ENCODE data around the gene GADL1. TPM values are rescaled to one million over a fixed set of nuclear protein-coding genes. Genes with fewer than 3 reads are reported as not detected.

Gene GADL1
- total RNA-seq, 1 donor from 2014 or later, result not detected

DNA sequence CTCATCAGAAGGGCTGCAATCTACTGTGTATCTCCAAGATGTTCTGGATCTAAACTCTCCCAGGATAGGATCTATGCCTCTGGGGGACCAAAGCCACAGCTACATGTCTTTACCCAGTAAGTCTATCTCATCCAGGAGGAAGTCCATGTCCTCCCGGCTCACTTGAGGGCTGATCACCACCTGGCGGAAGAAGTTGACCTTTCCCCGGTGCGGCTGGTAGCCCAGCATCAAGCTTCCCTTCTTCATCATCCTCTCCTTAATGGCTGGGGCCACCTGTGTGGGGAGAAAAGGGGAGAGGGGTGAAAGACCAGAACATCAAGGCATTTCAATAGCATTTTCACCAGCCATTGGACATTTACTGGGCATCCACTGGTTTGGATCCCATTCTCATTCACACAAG is 166.3 kb downstream of the GADL1 start:
- DNase-seq (ENCODE audit: low read depth in 2 of 2), result no peak

DNA sequence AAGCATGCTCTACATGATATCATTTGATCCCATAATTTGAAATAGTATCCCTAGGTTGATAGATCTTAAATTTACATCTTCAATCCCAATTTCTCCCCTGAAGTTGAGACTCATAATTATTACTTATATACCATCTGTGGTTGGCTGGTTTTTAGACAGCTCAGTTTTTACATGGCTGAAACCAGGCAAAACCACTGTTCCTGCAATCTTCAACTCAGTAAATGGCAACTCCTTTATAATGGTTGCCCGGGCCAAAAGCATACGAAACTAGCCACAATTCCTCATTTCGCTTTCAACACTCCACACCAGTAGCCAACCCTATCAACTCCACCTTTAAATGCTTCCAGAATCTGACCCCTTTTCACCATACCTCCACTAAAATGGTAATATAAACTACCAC is 169.6 kb downstream of the GADL1 start:
- no peak for DNase-seq (ENCODE audit: low read depth in 2 of 2)

DNA sequence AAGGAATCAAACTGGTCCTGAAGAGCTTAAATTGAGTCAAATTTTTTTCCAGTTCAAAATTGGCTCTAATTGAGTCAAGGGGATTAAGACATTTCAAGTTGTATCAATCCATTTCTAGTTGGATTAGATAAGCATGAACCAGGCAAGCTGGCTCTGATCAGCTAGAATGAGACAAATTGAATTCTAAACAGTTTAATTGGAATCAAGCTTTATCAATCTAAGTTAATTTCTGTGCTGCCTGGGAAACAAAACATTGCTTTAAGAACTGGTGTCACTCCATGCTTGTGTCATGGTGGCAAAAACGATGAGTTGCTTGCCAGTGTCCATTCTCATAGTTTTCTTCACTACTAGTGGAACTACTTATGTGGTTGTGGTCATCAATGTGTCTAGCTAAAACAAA is 171.2 kb downstream of the GADL1 start:
- DNase-seq (ENCODE audit: low read depth in 2 of 2), result no peak

DNA sequence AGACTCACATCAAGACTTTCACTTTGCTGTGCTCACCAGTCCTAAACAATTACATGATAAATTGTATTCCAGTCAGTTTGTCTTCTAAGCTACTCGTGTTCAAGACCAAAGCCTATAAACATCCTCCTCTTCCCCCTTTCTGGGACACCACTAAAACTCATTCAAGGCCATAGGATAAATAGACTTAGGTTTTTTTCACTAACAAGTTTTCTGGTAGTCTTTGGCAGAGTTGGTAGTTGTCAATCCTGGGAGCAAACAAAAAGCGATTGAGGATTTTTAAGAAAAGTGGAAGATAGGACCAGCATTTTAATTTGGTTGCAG is 173.2 kb downstream of the GADL1 start:
- no peak for DNase-seq (ENCODE audit: low read depth in 2 of 2)

DNA sequence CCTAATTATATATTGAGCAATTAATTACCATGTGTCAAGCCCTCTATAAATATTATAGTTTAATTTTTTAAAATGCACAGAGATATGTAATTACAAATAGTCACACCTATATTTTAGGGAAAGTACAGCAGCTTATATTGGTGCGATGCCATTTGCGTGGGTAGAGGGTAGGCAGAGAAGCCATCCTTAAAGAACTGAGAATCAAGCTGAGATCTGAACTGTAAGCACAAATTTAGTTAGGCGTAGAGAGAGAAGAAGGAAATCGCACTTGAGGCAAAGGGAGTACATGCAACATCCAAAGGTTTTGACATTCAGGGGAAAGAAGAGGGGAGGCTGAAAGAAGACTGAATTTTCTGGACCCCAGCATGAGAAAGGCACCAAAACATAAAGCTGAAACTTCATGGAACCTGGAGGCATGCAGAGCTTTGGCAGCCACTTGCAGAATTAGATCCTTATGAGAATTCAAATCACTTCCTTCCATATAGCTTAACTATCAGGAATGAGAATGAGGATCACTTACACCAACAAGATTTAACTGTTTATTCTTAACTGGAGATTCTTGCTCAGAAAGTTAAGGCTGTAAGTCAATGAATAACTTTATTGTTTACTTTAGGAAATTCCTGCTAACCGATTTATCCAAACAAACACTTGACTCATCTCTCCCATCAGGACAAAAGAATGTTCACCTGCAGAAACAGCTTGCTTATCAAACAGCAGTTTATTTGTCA is 173.7 kb downstream of the GADL1 start:
- peak in 1 of 2 donors; percentile 76 for DNase-seq (ENCODE audit: low read depth in 2 of 2)

DNA sequence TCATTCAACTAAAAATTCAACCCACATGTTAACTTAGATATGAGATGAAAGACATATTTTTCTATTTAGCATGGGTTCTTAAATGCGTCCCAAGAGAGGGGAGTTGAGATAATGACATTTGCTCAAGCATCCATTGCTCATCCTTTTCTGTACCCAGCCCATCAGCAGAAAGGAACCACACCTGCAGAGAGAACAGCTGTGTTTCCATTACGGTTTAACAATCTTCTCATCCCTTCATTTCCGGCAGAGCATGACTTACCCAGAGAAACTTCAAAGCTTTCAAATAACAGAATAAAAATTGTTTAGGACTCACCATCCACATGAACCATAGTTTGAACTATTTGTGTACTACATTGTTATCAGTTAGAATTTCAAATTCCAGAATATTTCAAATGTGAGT is 174.9 kb downstream of the GADL1 start:
- DNase-seq (ENCODE audit: low read depth in 2 of 2), result no peak

DNA sequence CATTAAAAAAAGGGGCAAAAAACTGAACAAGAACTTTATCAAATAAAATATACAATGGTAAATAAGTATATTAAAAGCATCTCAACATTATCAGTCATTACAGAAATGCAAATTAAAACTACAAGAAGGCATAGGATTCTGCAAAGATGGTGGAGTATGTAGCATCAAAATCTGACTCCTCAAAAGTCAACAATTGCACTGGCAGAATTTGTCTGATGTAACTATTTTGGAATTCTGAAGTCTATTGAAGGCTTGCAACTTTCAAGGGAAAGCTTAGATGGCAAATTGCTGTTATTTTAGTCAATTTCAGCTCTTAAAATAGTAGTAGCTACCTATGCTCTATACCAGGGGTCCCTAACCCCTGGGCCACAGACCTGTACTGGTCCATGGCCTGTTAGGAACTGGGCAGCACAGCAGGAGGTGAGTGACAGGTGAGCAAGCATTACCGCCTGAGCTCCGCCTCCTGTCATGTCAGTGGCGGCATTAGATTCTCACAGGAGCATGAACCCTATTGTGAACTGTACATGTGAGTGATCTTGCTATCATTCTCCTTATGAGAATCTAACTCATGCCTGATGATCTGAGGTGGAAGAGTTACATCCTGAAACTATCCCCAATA is 180.5 kb downstream of the GADL1 start:
- DNase-seq (ENCODE audit: low read depth in 2 of 2), result no peak

DNA sequence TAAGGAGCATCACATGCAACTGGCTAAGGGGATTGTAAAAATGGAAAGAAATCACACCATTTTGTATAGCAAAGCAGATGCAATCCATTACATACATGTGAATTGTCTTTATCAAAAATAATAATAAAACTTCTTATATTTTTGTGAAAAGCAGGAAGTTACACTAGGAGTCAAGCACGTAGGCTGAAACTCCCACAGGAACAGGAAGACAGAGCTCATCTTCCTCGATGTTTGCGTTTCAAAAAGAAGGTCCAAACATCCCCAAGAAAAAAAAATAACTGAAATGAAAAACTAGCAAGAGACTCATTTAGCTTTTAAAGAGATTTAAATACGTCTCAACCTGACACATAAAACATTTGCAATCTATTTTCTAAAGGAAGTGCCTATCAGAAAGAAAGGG is 181.5 kb downstream of the GADL1 start:
- DNase-seq (ENCODE audit: low read depth in 2 of 2), result peak; percentile 36 to 47

DNA sequence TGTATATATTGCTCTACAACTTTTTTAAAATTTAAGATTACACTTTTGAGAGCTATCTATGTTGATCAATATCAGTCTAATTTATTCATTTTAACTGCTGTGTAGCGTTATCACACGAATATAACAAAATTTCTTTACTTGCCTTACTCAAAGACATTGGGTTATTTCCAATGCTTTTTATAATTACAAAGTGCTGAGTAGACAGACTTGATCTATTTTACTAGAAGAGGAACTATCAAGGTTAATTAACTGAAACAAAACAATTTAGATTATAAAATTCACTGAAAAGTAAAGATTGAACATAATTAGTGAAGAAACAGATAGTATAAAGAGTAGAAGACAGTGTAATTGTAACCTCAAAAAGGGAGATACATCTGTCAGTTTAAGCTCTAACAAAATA is 182.6 kb downstream of the GADL1 start:
- no peak for DNase-seq (ENCODE audit: low read depth in 2 of 2)

DNA sequence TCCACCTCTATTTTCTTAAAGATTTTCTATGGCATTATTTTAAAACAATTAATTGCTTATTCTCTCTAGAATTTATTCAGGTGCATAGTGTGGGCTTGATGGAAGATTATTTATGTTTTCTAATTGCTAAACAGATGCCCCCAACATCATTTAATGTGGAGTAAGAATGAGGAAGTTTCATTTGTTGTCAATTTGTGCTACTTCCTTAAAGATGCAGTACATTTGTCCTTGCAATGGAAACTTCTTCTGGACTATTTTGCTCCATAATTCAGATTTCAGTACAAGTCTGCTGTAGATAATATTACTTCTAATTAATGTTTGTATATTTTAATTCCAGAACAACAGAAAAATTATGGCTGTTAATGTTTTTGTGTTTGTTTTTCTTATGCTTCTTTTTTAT is 183.3 kb downstream of the GADL1 start:
- no peak for DNase-seq (ENCODE audit: low read depth in 2 of 2)

DNA sequence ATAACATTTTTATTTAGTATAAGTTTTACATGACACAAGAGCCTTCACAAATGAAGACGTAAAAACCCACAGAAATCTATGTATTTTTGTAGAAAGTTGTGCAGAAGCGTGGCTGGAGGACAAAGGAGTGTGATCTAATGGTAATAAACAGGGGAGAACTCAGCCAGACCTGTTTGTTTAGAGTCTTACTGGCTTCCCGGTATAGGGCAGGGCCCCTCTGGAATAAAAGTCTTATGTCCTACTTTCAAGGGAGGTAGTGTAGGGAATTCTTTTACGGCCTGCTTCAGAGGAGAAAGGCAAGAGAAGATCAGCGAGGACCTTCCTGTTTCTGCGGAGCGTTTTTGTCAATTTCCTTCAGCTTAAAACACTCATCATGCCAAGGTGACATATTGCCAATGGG is 184.4 kb downstream of the GADL1 start:
- DNase-seq (ENCODE audit: low read depth in 2 of 2), result no peak

DNA sequence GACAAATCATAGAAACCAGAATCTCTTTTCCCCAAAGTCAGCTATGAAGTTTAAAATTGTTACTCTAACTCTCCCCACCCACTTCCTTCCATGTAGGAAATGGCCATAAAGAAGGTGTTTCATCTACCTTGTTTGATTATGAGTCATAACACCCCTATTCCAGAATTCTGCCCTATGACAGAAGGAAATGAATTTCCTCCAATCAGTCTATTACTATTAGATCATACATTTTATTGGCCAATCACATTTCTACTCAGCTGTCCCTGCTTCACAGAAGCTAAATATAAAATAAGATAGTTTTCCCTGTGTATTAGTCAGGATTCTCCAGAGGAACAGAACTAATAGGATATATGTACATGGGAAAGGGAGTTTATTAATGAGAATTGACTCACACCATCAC is 186.0 kb downstream of the GADL1 start:
- peak; percentile 68 to 75 for DNase-seq (ENCODE audit: low read depth in 2 of 2)

DNA sequence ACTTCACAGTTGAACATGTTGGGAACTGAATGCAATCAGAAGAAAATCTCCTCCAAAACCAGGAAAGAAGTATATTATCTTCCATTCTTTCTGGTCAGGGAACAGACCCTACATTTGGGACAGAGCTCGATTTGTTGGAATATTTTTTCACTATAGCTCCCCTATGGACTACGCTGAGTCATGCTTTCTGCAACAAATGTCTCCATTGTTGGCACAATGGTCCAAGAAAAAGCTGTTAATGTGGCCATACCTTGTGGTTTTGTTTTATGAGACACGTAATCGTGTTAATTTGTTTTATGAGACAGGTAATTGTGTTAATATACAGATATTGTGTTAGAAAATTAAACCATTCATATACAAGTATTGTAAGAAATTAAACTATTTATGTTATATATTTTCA is 186.6 kb downstream of the GADL1 start:
- DNase-seq (ENCODE audit: low read depth in 2 of 2), result no peak

DNA sequence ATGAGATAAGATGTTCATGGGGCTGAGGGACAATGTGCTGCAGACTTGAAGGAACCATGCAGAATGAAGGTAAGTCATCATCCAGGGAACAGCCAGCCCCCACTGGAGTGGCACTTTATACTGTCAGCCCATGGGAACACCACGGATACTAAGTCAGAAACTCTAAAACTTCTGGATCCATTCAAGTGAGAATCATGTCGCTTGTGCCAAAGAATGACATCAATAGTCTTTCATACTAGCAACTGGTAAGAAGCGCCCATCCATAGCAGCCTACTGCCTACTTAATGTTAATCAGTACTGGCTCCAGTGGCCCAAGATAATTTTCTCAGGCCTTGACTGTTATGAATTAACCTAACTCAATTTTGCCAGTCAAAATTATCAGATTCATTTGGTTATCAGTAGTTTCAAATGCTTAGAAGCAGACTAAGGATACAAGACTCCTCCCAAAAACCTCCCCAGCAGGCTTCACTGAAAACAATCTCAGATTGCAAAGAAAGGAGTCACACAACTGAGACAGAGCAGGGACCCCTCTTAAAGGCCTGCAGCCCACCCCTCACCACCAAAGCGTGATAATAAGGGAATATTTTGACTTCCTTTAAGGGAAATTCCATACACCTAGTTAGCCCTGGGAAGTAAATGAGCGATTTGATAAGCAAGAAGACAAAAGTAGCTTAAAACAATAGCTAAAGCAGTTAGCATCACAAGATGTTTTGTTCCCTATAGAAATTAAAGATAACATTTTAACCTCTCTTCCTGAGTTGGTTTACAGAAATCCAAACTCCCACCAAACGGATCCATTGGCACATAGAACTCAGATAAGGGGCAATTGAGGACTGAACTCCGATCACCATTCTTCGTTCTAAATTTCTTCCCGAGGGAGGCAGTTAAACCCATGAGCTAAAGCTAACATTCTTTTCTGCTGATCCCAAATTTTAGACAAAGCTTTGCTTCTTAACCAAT is 189.2 kb downstream of the GADL1 start:
- no peak for DNase-seq (ENCODE audit: low read depth in 2 of 2)

DNA sequence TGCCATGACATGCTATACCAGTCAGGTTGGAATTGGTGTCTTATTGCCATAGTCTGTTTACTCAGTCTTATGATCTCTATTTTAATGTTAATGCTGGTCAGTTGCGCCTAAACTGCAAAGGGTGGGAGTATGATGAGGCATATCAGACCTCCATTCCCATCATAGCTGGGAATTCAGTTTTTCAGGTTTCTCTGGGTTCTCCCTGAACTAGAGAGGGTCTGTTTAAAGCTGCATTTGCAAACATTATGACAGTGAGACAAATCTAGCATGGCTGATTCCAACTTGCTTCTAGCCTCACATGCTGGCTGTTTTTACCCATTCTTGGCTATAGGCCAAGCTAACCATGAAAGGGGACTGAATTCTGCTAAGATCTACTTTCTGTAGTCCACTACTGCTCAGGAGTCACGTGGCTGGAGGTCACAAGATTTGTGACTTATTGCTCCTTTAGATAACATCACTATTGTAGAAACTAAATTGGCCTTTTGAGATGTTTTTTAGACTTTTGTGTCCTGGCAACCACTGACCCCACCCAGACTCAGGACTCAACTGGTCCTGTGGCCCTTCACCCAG is 191.5 kb downstream of the GADL1 start:
- DNase-seq (ENCODE audit: low read depth in 2 of 2), result no peak

DNA sequence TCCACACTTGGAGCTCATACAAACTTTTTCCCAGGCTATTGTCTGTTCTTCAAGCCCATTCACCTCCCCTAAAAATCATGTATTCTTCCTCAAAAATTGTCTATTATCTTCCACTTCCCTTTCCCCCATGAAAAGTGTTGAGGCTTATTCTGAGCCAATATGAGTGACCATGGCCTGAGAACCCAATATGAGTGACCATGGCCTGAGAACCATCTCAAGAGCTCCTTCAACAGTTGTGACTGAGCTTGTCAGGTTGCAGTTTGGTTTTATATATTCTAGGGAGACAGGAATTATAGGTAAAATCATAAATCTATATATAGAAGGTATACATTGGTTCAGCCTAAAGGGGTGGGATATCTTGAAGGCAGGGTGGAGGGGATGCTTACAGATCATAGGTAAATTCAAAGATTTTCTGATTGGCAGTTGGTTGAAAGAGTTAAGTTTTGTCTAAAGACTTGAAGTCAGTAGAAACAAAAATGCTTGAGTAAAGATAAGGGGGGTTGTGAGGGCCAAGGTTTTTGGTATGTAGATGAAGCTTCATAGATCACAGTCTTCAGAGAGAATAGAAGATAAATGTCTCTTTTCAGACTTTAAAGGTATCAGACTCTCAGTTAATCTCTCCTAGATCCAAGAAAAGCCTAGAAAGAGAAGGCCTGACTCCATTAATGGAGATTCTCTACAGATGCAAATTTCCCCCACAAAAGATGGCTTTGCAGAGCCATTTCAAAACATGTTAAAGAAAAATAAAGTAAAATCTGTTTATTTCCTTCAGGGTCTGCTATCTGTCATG is 192.2 kb downstream of the GADL1 start:
- no peak for DNase-seq (ENCODE audit: low read depth in 2 of 2)

DNA sequence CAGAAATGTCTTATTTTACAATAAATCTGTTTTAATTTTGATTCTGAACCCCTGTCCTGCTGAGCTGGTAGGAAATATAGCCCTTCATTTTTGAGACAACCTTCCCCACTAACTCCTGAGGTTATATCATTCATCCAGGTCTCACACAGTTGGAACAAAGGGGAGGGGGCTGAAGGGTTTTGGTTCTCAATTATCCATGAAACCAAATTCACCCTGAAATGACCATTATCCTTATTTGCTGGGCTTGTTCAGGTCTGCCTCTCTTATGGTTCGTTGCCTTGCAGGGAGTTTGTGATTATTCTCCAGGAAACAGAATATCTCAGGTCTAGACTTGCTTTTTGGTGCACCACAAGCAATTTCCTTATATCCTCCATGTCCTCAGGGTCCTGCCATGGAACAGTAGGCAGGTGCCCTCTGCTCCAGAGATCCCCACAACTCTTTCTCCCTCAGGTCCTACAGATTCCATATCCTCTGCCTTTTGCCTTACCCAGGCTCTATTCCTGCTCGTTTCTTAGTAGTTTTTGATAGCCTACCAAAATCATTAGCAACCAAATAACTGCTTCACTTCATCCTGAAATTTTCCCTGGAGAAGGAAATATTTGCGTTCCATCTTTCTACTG is 193.6 kb downstream of the GADL1 start:
- DNase-seq (ENCODE audit: low read depth in 2 of 2), result no peak

DNA sequence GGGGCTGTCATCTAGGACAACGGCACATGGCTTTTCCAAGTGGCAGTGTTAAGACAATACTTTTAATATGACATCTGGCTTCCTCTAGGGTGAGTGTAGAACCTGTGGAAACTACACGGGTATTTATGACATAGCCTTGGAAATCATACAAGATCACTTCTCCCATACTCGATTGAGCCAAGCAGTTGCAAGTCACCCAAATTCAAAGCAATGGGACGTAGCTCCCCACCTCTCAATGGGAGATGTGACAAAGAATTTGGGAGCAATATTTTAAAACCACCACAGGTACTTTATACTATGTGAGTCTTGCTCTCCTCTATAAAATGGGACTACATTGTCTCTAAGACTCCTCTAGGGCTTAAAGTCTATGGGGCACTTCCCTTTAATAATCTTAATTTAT is 194.5 kb downstream of the GADL1 start:
- DNase-seq (ENCODE audit: low read depth in 2 of 2), result no peak

DNA sequence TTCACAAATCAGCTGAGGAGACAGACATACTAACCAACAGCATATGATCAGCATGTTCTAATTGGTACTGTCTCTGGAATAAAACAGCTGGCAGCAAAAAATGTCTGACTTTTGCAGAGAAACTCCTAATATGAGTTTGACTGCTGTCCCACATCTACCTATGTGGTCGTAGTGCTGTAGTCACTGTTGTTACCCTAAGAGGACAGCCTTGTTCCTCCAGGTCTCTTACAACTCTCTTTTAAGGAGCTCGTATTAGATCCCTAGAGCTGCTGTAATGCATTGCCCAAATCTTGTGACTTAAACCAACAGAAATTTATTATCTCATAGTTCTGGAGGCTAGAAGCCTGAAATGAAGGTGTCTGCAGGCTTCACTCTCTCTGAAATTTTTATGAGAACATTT is 195.9 kb downstream of the GADL1 start:
- no peak for DNase-seq (ENCODE audit: low read depth in 2 of 2)

DNA sequence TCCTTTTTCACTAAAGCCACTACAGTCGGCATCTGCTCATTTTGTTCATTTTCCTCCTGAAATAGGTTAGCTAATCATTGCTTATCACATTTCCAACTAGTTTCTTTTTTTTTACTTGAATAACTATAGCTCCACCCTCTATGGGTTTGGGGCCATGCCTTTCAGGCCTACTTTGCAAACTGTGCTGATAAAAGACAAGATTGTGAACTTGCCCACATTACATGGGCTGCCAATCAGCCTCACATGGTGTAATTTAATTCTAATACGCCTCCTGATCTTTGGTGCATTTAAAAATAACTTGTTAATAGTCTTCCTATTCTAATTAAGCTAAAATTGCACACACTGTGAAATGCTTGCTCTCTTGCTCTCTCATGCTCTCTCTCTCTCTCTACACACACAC is 197.6 kb downstream of the GADL1 start:
- DNase-seq (ENCODE audit: low read depth in 2 of 2), result no peak

DNA sequence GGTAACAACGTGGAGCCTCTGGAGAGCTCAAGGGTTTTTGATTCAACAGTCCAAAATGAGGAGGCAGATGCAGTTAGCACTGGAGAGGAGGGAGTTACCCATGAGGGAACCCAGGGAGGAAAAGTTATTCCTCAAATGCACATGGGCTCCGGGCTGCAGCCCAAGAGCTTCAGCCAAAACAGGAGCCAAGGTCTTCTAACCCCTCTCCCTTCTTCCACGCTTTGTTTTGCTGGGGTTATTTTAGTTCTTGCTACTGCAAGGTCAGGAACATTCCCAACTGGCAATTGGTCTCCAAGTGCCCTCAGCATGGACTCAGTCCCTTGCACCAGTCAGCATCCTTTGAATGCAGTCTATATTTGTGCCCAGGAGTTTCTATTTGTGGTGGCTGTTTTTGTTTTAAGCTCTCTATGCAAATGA is 198.1 kb downstream of the GADL1 start:
- DNase-seq (ENCODE audit: low read depth in 2 of 2), result no peak
